Urinary bladder (tissue), 4 donors: ENCODE measurements around the gene KRTAP5-7. TPM values are rescaled to one million over a fixed set of nuclear protein-coding genes. Genes with fewer than 3 reads are reported as not detected.
"Not testable (repeated sequence)": the region's sequence is repeated elsewhere in the genome, so short reads cannot be mapped to it uniquely, and the experiment has no call there.

Experiments used
- DNase-seq: peaks from one replicate; pipeline ENCODE4 v3.0.0-alpha.2; 2015; ENCODE audit errors: extremely low spot score
- H3K27ac ChIP-seq: one replicate; pipeline ENCODE4 v1.5.1; 2013; ENCODE audit warnings: low read depth, mild to moderate bottlenecking, moderate library complexity
- H3K36me3 ChIP-seq: one replicate; pipeline ENCODE4 v1.6.1; 2013; ENCODE audit warnings: mild to moderate bottlenecking, moderate library complexity; ENCODE audit not compliant: insufficient read depth
- H3K4me1 ChIP-seq: one replicate; pipeline ENCODE4 v1.6.1; 2013; ENCODE audit warnings: mild to moderate bottlenecking, moderate library complexity; ENCODE audit not compliant: insufficient read depth
- H3K4me3 ChIP-seq: one replicate; pipeline ENCODE4 v1.5.1; 2013; ENCODE audit warnings: low read depth, low read length
- WGBS: extraction: QIAGEN DNeasy Blood & Tissue Kit; methylation state at CpG from one replicate; pipeline ENCODE4 v1.1.7; 2013; 5-methylcytosine and 5-hydroxymethylcytosine counted together
- polyA plus RNA-seq: library from polyadenylated mRNA; stranded (reverse); fragments of 200-250 nt; gene quantifications from one replicate; pipeline ENCODE4 v1.2.3, GENCODE V29; 2013
- total RNA-seq: library from RNA; depleted of rRNA; stranded (reverse); fragments of >200 nt; gene quantifications from one replicate; pipeline ENCODE4 v1.2.3, GENCODE V29; 2014
- donor health status: healthy with polysubstance abuse.
- donor health status: healthy.

Gene KRTAP5-7
- total and polyA plus RNA-seq, 2 donors = 0.15 to 0.26 TPM

GRCh38 chr11:71534711-71535608, 7.9 kb downstream of the KRTAP5-7 start:
- DNase-seq, H3K4me1 ChIP-seq, H3K36me3 ChIP-seq, H3K27ac ChIP-seq, H3K4me3 ChIP-seq: not testable (repeated sequence)
- 60% methylated on average over 17 of the region's 17 CpGs for WGBS

- Histone ChIP-seq H3K36me3 (no peaks in the 10 kb centered on the region), H3K4me1 (no peaks in the 10 kb centered on the region), H3K27ac (no peak overlapping the region), H3K4me3 (no peak overlapping the region)
- no peak for DNase-seq
- WGBS = 97% methylated on average over 9 of the region's 9 CpGs
Observed at GRCh38 chr11:71535825-71536224, 8.8 kb downstream of the KRTAP5-7 start.

DNA sequence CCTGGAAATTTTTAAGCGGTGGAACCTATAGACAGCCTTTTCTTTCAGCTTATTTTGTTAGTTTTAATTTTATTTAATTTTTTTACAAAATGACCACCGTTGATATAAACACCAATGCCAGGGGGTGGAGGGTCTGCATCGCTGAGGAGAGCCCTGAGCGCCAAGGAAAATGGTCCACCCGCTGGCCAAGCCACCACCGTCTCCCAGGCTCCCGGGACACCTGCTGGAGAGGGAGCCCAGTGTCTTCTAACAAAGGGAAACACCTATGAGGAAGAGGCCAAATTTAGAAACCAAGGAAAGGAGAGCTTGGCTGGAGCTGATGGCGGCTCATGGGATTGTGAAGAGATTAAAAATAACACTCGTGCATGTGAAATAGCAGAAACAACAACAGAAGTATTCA, 10.5 kb downstream of the KRTAP5-7 start:
- DNase-seq = no peak
- WGBS = 85% methylated on average over 9 of the region's 9 CpGs
- no peak overlapping the region for H3K27ac ChIP-seq

DNA sequence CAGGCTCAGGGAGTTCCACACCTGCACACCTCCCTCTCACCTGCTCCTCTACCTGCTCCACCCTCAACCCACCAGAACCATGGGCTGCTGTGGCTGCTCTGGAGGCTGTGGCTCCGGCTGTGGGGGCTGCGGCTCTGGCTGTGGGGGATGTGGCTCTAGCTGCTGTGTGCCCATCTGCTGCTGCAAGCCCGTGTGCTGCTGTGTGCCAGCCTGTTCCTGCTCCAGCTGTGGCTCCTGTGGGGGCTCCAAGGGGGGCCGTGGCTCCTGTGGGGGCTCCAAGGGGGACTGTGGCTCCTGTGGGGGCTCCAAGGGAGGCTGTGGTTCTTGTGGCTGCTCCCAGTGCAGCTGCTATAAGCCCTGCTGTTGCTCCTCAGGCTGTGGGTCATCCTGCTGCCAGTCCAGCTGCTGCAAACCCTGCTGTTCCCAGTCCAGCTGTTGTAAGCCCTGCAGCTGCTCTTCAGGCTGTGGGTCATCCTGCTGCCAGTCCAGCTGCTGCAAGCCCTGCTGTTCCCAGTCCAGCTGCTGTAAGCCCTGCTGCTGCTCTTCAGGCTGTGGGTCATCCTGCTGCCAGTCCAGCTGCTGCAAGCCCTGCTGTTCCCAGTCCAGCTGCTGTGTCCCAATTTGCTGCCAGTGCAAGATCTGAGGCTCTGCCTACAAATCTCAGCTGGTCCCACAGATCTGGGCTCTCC, 11.1 kb downstream of the KRTAP5-7 start, which contains the start of gene KRTAP5-8:
Gene KRTAP5-8 (plus strand): TSS at position 49 of the 689 bp plus-strand sequence. CDS start 31 bp downstream, at position 80.
- H3K27ac ChIP-seq, H3K4me3 ChIP-seq, DNase-seq, H3K4me1 ChIP-seq, H3K36me3 ChIP-seq: not testable (repeated sequence)
- 61% methylated on average over 4 of the region's 4 CpGs for WGBS

More for the DNA sequence above, 10.5 kb downstream of the KRTAP5-7 start:
- Histone ChIP-seq H3K4me3 (no peak overlapping the region), H3K36me3 (no peaks in the 10 kb centered on the region), H3K4me1 (no peaks in the 10 kb centered on the region)

DNA sequence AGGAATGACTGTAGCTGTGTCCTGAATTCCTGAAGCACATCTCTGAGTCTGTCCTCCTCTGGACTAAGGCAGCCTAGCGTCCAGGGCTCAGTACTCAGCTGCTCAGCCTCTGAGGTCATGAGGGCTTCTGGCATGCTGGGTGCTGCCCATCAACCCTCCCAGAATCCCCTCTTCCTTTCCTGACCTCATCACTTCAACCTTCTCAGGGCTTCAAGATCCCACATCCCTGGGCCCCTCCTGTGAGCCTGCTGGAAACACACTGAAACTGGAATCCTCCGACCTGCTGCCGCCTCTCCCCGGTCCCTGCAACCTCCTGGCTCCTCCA, 11.6 kb downstream of the KRTAP5-7 start:
- DNase-seq = no peak

GRCh38 chr11:71539017-71539416, 11.9 kb downstream of the KRTAP5-7 start:
- WGBS = 85% methylated on average over 11 of the region's 11 CpGs
- DNase-seq = no peak
- no peak overlapping the region for H3K4me3 ChIP-seq
- no peak overlapping the region for H3K27ac ChIP-seq
- H3K4me1 ChIP-seq = no peaks in the 10 kb centered on the region
- H3K36me3 ChIP-seq = no peaks in the 10 kb centered on the region

More for the DNA sequence above, 11.6 kb downstream of the KRTAP5-7 start:
- no peak overlapping the region for H3K27ac ChIP-seq
- WGBS = 77% methylated on average over 4 of the region's 4 CpGs
- no peaks in the 10 kb centered on the region for H3K4me1 ChIP-seq
- H3K36me3 ChIP-seq = no peaks in the 10 kb centered on the region
- no peak overlapping the region for H3K4me3 ChIP-seq

GRCh38 chr11:71539971-71540370, 12.9 kb downstream of the KRTAP5-7 start:
- not testable (repeated sequence) for H3K4me1 ChIP-seq, H3K27ac ChIP-seq, H3K36me3 ChIP-seq, DNase-seq, H3K4me3 ChIP-seq
- 93% methylated on average over 11 of the region's 11 CpGs for WGBS

GRCh38 chr11:71540521-71541304, 13.6 kb downstream of the KRTAP5-7 start:
- not testable (repeated sequence) for H3K4me3 ChIP-seq, H3K27ac ChIP-seq, H3K4me1 ChIP-seq, DNase-seq, H3K36me3 ChIP-seq
- 86% methylated on average over 9 of the region's 9 CpGs for WGBS

DNA sequence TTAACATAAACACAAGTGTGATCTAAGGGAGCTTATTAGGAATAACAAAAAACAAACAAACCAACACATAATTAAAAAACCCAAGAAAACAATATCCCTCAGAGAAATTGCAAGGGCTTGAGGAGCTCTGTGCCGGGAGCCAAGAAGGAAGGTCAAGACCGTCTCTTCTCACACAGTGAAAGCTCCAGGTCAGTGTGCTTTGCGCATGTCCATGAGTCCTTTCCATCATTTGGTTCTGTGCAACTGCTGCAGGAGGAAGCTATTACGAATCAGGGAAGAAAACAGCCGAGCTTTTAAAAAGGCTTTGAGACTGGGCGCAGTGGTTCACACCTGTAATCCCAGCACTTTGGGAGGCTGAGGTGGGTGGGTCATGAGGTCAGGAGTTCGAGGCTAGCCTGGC, 15.3 kb downstream of the KRTAP5-7 start:
- DNase-seq = no peak
- WGBS = 90% methylated on average over 7 of the region's 7 CpGs
- Histone ChIP-seq H3K4me1 (no peaks in the 10 kb centered on the region), H3K4me3 (no peak overlapping the region), H3K36me3 (no peaks in the 10 kb centered on the region), H3K27ac (no peak overlapping the region)

DNA sequence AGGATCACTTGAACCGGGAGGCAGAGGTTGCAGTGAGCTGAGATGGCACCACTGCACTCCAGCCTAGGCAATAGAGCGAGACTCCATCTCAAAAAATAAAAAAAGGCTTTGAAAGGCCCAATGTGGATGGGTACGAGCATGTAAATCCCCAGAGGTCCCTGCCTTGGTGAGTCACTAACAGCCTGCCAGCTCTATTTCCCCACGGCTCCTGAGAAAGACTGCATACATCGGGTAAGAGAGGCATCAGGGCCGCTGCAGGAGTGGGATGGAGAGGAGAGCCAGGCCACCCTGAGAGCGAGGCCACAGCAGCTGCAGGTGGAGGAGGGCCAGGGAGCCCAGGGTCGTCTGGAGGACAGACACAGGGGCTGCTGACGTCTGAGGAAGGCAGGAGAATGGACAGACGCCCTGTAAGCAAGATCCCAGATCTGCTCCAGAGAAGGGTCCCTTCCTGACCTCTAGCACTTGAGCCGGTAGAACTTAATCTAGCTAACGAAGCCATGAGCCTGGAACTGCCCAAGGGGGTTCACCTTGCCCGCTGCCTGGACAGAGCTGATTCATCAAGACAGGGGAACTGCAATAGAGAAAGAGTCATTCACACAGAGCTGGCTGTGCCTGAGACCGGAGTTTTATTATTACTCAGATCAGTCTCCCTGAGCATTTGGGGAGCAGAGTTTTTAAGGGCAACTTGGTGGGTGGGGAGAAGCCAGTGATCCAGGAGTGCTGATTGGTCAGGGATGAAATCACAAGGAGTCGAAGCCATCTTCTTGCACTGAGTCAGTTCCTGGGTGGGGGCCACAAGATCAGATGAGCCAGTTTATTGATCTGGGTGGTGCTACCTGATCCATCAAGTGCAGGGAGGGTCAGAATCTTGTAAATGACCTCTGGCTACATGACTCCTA, 16.1 kb downstream of the KRTAP5-7 start:
- 69% methylated on average over 15 of the region's 15 CpGs for WGBS

GRCh38 chr11:71543866-71544265, 16.8 kb downstream of the KRTAP5-7 start:
- DNase-seq = no peak
- no peak overlapping the region for H3K27ac ChIP-seq
- H3K4me3 ChIP-seq = no peak overlapping the region
- H3K36me3 ChIP-seq = no peaks in the 10 kb centered on the region
- H3K4me1 ChIP-seq = no peaks in the 10 kb centered on the region
- 62% methylated on average over 8 of the region's 8 CpGs for WGBS

More for the DNA sequence above, 16.1 kb downstream of the KRTAP5-7 start:
- Histone ChIP-seq H3K4me1 (no peaks in the 10 kb centered on the region), H3K36me3 (no peaks in the 10 kb centered on the region), H3K4me3 (no peak overlapping the region), H3K27ac (no peak overlapping the region)
- no peak for DNase-seq

DNA sequence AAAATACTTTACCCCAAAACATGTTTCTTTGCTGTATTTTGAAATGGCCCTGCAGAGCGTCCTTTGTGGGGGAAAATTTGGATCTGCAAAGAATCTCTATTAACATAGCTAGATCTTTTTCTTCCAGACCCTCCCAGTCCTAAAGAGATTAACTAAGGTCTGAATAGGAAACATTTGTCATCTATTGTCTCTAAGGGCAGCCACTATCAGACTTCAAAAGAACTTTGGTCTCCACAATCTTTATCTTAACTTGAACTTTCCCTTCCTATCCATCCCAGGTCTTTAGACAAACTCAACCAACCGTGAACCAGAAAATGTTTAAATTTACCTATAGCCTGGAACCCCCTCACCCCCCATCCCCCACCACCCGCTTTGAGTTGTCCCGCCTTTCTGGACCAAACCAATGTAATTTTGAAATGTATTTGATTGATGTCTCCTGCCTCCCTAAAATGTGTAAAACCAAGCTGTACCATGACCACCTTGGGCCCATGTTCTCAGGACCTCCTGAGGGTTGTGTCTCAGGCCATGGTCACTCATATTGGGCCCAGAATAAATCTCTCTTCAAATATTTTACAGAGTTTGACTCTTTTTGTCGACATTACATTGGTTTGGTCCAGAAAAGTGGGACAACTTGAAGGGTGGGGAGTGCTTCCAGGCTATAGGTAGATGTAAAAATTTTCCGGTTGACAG, 17.6 kb downstream of the KRTAP5-7 start:
- Histone ChIP-seq H3K4me1 (no peaks in the 10 kb centered on the region), H3K4me3 (no peak overlapping the region), H3K36me3 (no peaks in the 10 kb centered on the region), H3K27ac (no peak overlapping the region)
- WGBS = 86% methylated on average over 6 of the region's 6 CpGs
- no peak for DNase-seq
